Thymus (tissue), 11 donors: Measurements from ENCODE around the gene GOLGA6A. TPM values are rescaled to one million over a fixed set of nuclear protein-coding genes. Genes with fewer than 3 reads are reported as not detected.
A peak's percentile ranks its signal among the peaks of the same experiment; 100 is the strongest.

Experiments used
- DNase-seq, 9 donors: peaks; one replicate each; pipeline ENCODE4 v3.0.0-alpha.2; 2013; ENCODE audit warnings: low spot score in 9 of 9, low read depth in 6 of 9, missing footprints in 1 of 9
- H3K27ac ChIP-seq, 2 donors: one replicate each; pipeline ENCODE4 v1.5.1; 2013; ENCODE audit warnings: control low read depth in 1 of 2, low read depth in 1 of 2, low read length in 1 of 2, mild to moderate bottlenecking in 1 of 2, moderate library complexity in 1 of 2
- H3K27me3 ChIP-seq, 2 donors: one replicate each; pipeline ENCODE4 v1.5.1; 2013; ENCODE audit warnings: low read length in 1 of 2; ENCODE audit not compliant: control insufficient read depth in 2 of 2, insufficient read depth in 1 of 2
- H3K36me3 ChIP-seq, 2 donors: one replicate each; pipeline ENCODE4 v1.5.1; 2013; ENCODE audit warnings: low read length in 1 of 2, mild to moderate bottlenecking in 1 of 2, moderate library complexity in 1 of 2; ENCODE audit not compliant: control insufficient read depth in 2 of 2, insufficient read depth in 2 of 2
- H3K4me1 ChIP-seq, 2 donors: one replicate each; pipeline ENCODE4 v1.5.1; 2013; ENCODE audit warnings: low read length in 2 of 2; ENCODE audit not compliant: control insufficient read depth in 2 of 2, insufficient read depth in 2 of 2
- H3K4me3 ChIP-seq, 2 donors: one replicate each; pipeline ENCODE4 v1.5.1; 2013; ENCODE audit warnings: low read length in 2 of 2, control low read depth in 1 of 2, mild to moderate bottlenecking in 1 of 2
- H3K9me3 ChIP-seq, 2 donors: one replicate each; pipeline ENCODE4 v1.5.1; 2013; ENCODE audit warnings: low read length in 1 of 2, mild to moderate bottlenecking in 1 of 2; ENCODE audit not compliant: control insufficient read depth in 2 of 2, insufficient read depth in 1 of 2
- WGBS: extraction: QIAGEN DNeasy Blood & Tissue Kit; methylation state at CpG from one replicate; pipeline ENCODE4 v1.1.7; 2013; 5-methylcytosine and 5-hydroxymethylcytosine counted together
- polyA plus RNA-seq: library from polyadenylated mRNA; stranded (reverse); fragments of 200-250 nt; gene quantifications from one replicate; pipeline ENCODE4 v1.2.3, GENCODE V29; 2013
- total RNA-seq: library from RNA; stranded (reverse); fragments of 120-200 nt; gene quantifications from one replicate; pipeline ENCODE4 v1.2.4, GENCODE V29; 2013
- donor health status: healthy.

The GOLGA6A gene
- total and polyA plus RNA-seq, 2 donors, result 0.09 TPM

GRCh38 chr15:74127954-74128784, 45.8 kb upstream of the GOLGA6A start:
- Histone ChIP-seq H3K27ac (no peak overlapping the region), H3K36me3 (no peaks in the 10 kb centered on the region), H3K27me3 (peaks cover 64 to 73% of the 10 kb centered on the region in 2 donors), H3K4me3 (peak overlapping the region in 1 of 2 donors; percentile 25), H3K9me3 (peaks cover 4 to 12% of the 10 kb centered on the region in 2 donors), H3K4me1 (peaks cover 0 to 12% of the 10 kb centered on the region in 2 donors)
- WGBS, result 7% methylated on average over 53 of the region's 53 CpGs
- no peak for DNase-seq

DNA sequence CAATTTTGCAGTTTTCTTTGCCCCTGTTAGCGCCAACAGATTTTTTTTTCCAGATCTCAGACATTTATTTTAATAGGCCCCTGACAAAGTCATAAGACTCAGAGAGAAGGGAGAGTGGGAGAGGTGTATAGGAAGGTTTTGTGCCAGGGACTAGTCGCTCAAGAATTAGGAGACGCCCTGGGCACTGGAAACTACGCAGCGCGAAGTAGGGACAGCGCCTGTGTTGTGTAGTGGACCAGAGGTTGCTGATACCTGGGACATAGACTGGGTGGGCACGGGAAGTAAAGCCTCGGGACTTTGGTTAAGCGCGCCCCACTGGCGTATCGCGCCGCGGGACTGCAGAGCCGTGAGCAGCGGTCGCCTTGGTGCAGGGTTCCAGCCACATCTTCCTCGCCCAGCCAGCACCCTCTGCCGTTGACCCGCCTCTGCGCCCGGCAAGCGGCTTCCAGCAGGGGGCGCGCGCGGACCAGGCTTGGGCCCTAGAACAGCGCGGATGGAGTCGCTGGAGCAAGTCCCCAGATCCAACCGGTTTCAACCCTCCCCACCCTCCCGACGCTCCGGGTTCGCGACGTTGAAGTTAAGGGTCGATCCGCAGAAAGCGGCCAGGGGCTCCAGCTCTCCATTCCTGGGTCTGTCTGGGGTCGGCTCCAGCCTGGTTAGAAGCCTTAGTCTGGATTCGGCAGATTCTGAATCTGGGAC, 45.1 kb upstream of the GOLGA6A start:
- 10% methylated on average over 44 of the region's 44 CpGs for WGBS
- H3K36me3 ChIP-seq, result no peaks in the 10 kb centered on the region
- peaks cover 56 to 68% of the 10 kb centered on the region in 2 donors for H3K27me3 ChIP-seq
- DNase-seq, result peak; percentile 26 to 87 (median 75)
- H3K4me3 ChIP-seq, result peak overlapping the region in 1 of 2 donors; percentile 25
- no peak overlapping the region for H3K27ac ChIP-seq
- peaks cover 0 to 6% of the 10 kb centered on the region in 2 donors for H3K9me3 ChIP-seq
- H3K4me1 ChIP-seq, result peaks cover 0 to 20% of the 10 kb centered on the region in 2 donors

GRCh38 chr15:74124759-74125158, 42.4 kb upstream of the GOLGA6A start:
- Histone ChIP-seq H3K4me1 (peaks cover 0 to 22% of the 10 kb centered on the region in 2 donors), H3K4me3 (no peak overlapping the region), H3K27me3 (peaks cover 31 to 41% of the 10 kb centered on the region in 2 donors), H3K9me3 (peaks cover 0 to 6% of the 10 kb centered on the region in 2 donors), H3K27ac (no peak overlapping the region), H3K36me3 (no peaks in the 10 kb centered on the region)
- 94% methylated on average over 7 of the region's 7 CpGs for WGBS
- DNase-seq, result no peak

DNA sequence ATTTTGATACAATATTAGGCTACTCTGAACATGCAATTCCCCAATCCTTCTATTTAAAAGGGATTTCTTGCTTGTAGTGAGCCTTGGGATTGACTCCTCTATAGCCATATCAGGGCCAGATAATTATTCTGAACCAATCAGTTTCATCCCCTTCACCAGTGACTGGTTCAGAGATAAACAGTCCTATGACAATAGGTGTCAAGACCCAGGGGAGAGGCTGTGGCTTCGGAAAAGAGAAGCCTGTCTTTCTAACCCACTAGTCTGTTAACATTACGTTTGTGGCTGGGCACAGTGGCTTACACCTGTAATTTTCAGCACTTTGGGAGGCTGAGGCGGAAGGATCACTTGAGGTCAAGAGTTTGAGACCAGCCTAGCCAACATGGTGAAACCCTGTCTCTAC, 41.8 kb upstream of the GOLGA6A start:
- H3K27me3 ChIP-seq, result peaks cover 25 to 36% of the 10 kb centered on the region in 2 donors
- peaks cover 0 to 20% of the 10 kb centered on the region in 2 donors for H3K4me1 ChIP-seq
- DNase-seq, result no peak
- 93% methylated on average over 3 of the region's 3 CpGs for WGBS
- no peak overlapping the region for H3K27ac ChIP-seq
- H3K9me3 ChIP-seq, result peaks cover 0 to 6% of the 10 kb centered on the region in 2 donors
- no peak overlapping the region for H3K4me3 ChIP-seq
- H3K36me3 ChIP-seq, result no peaks in the 10 kb centered on the region

- Histone ChIP-seq H3K4me3 (no peak overlapping the region), H3K27ac (no peak overlapping the region), H3K9me3 (peaks cover 0 to 2% of the 10 kb centered on the region in 2 donors), H3K27me3 (peaks cover 20 to 30% of the 10 kb centered on the region in 2 donors), H3K4me1 (peaks cover 0 to 20% of the 10 kb centered on the region in 2 donors), H3K36me3 (no peaks in the 10 kb centered on the region)
- 95% methylated on average over 4 of the region's 4 CpGs for WGBS
- DNase-seq, result no peak
Observed at GRCh38 chr15:74123658-74124057, 41.3 kb upstream of the GOLGA6A start.

GRCh38 chr15:74123131-74123429, 40.7 kb upstream of the GOLGA6A start:
- Histone ChIP-seq H3K27me3 (peaks cover 14 to 25% of the 10 kb centered on the region in 2 donors), H3K36me3 (no peaks in the 10 kb centered on the region), H3K27ac (no peak overlapping the region), H3K4me3 (no peak overlapping the region), H3K4me1 (peaks cover 0 to 20% of the 10 kb centered on the region in 2 donors), H3K9me3 (no peaks in the 10 kb centered on the region)
- WGBS, result 6% methylated on average over 4 of the region's 4 CpGs
- peak in 5 of 9 donors; percentile 23 to 70 (median 37) for DNase-seq

GRCh38 chr15:74122403-74123130, 40.2 kb upstream of the GOLGA6A start:
- 38% methylated on average over 5 of the region's 5 CpGs for WGBS
- H3K9me3 ChIP-seq, result no peaks in the 10 kb centered on the region
- H3K4me1 ChIP-seq, result peaks cover 0 to 16% of the 10 kb centered on the region in 2 donors
- H3K27me3 ChIP-seq, result peaks cover 9 to 20% of the 10 kb centered on the region in 2 donors
- H3K36me3 ChIP-seq, result no peaks in the 10 kb centered on the region
- no peak overlapping the region for H3K4me3 ChIP-seq
- no peak for DNase-seq
- peak overlapping the region in 1 of 2 donors; percentile 47 for H3K27ac ChIP-seq

DNA sequence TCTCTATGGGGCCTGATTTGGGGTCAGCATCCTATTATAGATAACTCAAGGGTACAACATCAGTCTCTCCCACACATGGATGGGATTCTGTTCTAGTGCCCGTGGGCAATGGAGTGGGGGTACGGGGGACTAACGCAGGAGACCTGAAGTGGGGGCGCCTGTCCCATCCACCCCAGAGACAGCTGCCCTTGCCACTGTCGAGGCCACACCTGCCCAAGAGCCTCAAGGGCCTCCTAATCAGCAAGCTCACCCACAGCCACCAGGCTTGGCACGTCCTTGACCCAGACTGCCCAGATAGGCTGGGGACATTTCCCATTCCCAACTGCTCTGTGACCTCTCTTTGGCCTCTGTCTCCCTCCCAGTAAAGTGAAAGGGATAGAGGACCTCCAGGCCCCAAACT, 39.5 kb upstream of the GOLGA6A start:
- no peak overlapping the region for H3K27ac ChIP-seq
- H3K9me3 ChIP-seq, result no peaks in the 10 kb centered on the region
- peaks cover 0 to 16% of the 10 kb centered on the region in 2 donors for H3K4me1 ChIP-seq
- no peaks in the 10 kb centered on the region for H3K36me3 ChIP-seq
- WGBS, result 97% methylated on average over 6 of the region's 6 CpGs
- DNase-seq, result no peak
- H3K27me3 ChIP-seq, result peaks cover 4 to 12% of the 10 kb centered on the region in 2 donors
- H3K4me3 ChIP-seq, result no peak overlapping the region
